ENCODE results near the gene CSPG4.

- TF ChIP-seq CTCF (conservative IDR thresholded peaks at IDR 0.05 in 1 of 2, IDR thresholded peaks at IDR 0.05 in 1 of 2; ENCODE audit: extremely low read depth in 1 of 2, insufficient read depth in 1 of 2, low read depth in 1 of 2, low read length in 2 of 2), result no peak
- TF ChIP-seq EZH2 (IDR thresholded peaks at IDR 0.05; ENCODE audit: borderline replicate concordance, low read length), result no peak
These were observed 6.6 kb downstream of the CSPG4 start for GRCh38 chr15:75705854-75706681.

Data from mammary epithelial cell (primary cell).